Measurements from ENCODE around the gene RBM47.

The RBM47 gene

GRCh38 chr4:40583850-40584439 lies 45.7 kb downstream of the RBM47 start:
- Histone ChIP-seq H3K4me1 (ENCODE audit: control insufficient read depth in 1 of 2, insufficient read depth in 1 of 2, low read depth in 1 of 2, low read length in 1 of 2) (peaks cover 61 to 71% of the 10 kb centered on the region in 2 experiments), H3K9me3 (no peaks in the 10 kb centered on the region), H3K27ac (peak overlapping the region; percentile 90), H3K4me3 (ENCODE audit: low read depth in 1 of 2, low read length in 1 of 2) (no peak overlapping the region), H3K36me3 (peaks cover 6% of the 10 kb centered on the region), H3K27me3 (no peaks in the 10 kb centered on the region)
- no peak for TF ChIP-seq CTCF (IDR thresholded peaks at IDR 0.05)

- Histone ChIP-seq H3K27me3 (no peaks in the 10 kb centered on the region), H3K4me3 (ENCODE audit: low read depth in 1 of 2, low read length in 1 of 2) (no peak overlapping the region), H3K9me3 (no peaks in the 10 kb centered on the region), H3K4me1 (ENCODE audit: control insufficient read depth in 1 of 2, insufficient read depth in 1 of 2, low read depth in 1 of 2, low read length in 1 of 2) (peaks cover 63 to 70% of the 10 kb centered on the region in 2 experiments), H3K36me3 (peaks cover 6% of the 10 kb centered on the region), H3K27ac (peak overlapping the region; percentile 42)
- no peak for TF ChIP-seq CTCF (IDR thresholded peaks at IDR 0.05)
Measured at GRCh38 chr4:40582413-40582812, 47.3 kb downstream of the RBM47 start.

- H3K27me3 ChIP-seq = no peaks in the 10 kb centered on the region
- H3K9me3 ChIP-seq = no peaks in the 10 kb centered on the region
- H3K4me1 ChIP-seq (ENCODE audit: control insufficient read depth in 1 of 2, insufficient read depth in 1 of 2, low read depth in 1 of 2, low read length in 1 of 2) = peaks cover 63 to 70% of the 10 kb centered on the region in 2 experiments
- H3K36me3 ChIP-seq = peaks cover 6% of the 10 kb centered on the region
- no peak overlapping the region for H3K4me3 ChIP-seq (ENCODE audit: low read depth in 1 of 2, low read length in 1 of 2)
- peak overlapping the region; percentile 42 for H3K27ac ChIP-seq
- TF ChIP-seq CTCF (IDR thresholded peaks at IDR 0.05) = no peak
Measured at GRCh38 chr4:40581254-40582140, 48.2 kb downstream of the RBM47 start.

GRCh38 chr4:40579983-40580382 lies 49.7 kb downstream of the RBM47 start:
- H3K9me3 ChIP-seq = no peaks in the 10 kb centered on the region
- peaks cover 6% of the 10 kb centered on the region for H3K36me3 ChIP-seq
- TF ChIP-seq CTCF (IDR thresholded peaks at IDR 0.05) = no peak
- H3K27ac ChIP-seq = peak overlapping the region; percentile 41
- H3K27me3 ChIP-seq = no peaks in the 10 kb centered on the region
- H3K4me3 ChIP-seq (ENCODE audit: low read depth in 1 of 2, low read length in 1 of 2) = no peak overlapping the region
- H3K4me1 ChIP-seq (ENCODE audit: control insufficient read depth in 1 of 2, insufficient read depth in 1 of 2, low read depth in 1 of 2, low read length in 1 of 2) = peaks cover 63 to 70% of the 10 kb centered on the region in 2 experiments

- TF ChIP-seq CTCF (IDR thresholded peaks at IDR 0.05) = no peak
- no peaks in the 10 kb centered on the region for H3K27me3 ChIP-seq
- no peaks in the 10 kb centered on the region for H3K9me3 ChIP-seq
- H3K36me3 ChIP-seq = peaks cover 6% of the 10 kb centered on the region
- peak overlapping the region in 1 of 2 experiments; percentile 45 for H3K4me3 ChIP-seq (ENCODE audit: low read depth in 1 of 2, low read length in 1 of 2)
- peak overlapping the region; percentile 95 for H3K27ac ChIP-seq
- H3K4me1 ChIP-seq (ENCODE audit: control insufficient read depth in 1 of 2, insufficient read depth in 1 of 2, low read depth in 1 of 2, low read length in 1 of 2) = peaks cover 73% of the 10 kb centered on the region in 2 experiments
Measured at GRCh38 chr4:40577588-40578253, 51.9 kb downstream of the RBM47 start.
